ENCODE measurements around the gene VWA8.
A peak's percentile ranks its signal among the peaks of the same experiment; 100 is the strongest.

VWA8 gene

DNA sequence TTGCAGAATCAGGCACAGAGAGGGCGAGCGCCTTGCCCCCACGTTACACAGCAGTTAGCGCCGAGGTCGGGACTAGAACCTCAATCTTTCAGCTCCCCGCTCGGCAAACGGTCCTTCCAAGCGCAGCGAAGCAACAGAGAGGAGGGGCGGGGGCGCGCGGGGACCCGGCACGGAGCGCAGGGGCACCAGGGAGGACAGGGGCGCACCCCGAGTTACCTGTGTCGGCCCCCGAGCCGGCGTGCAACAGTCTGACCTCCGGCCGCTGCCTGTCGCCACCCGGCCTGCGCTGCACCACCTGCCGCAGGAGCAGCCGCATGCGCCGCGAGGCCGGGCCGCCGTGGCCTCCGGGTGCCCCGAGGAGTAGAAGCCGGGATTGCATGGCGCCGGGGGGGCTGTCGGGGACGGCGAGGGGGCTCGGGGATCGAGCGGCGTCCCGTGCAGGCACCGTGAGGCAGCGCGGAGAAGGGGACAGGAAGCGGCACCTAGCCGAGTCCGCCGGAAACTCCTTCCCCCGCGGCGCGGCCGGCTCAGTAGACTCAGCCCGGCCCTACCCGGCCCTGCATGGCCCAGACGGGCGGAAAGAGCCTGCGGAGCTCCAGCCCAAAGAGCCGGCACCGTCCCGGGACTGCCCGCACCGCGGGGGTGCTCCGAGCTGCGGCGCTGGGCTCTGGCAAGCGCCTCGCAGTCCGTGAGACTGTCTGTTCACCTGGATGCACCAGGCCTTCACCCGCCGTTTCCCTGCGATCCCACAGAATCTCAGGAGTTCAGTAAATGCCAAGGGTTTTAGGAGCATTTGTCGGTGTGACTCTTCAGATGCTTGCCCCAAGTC lies at the start of gene VWA8:
Gene VWA8 (minus strand): TSS at position 473 of the 829 bp plus-strand sequence. CDS start 94 bp downstream, at position 379.
- DNase-seq, result peak; percentile 31

DNA sequence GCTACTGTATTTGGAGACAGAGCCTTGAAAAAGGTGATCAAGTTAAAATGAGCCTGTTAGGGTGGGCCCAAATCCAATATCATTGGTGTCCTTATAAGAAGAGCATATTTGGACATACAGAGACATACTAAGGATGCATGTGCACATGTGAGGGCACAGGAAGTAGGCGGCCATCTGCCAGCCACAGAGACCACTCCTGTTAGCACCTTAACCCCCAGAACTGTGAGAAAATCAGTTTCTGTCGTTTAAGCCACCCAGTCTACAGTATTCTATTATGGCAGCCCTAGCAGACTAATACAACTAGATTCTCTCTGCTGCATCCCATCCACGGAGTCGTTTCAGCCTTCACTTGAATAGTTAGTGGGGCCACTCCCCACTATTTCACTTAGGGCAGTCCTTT lies 48.1 kb upstream of the VWA8 start:
- DNase-seq, result no peak

DNA sequence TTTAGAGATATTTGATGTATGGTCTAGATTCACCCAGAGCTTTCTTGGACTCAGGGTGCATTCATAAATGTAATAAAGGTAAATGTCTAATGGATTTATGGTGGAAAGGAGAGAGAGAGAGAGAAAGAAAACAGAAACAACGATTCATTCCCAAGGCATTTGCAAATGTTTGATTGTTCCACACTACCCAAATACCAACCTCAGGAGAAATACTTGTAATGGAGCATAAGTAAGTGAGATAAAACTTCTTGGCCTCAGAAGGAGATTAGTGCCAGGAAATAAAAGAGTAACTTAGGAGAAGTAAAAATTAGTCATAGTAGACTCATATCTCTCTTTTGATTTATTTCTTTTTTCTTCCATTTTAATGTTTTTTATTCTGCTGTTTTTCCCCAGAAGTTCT lies 46.9 kb upstream of the VWA8 start:
- DNase-seq, result no peak

DNA sequence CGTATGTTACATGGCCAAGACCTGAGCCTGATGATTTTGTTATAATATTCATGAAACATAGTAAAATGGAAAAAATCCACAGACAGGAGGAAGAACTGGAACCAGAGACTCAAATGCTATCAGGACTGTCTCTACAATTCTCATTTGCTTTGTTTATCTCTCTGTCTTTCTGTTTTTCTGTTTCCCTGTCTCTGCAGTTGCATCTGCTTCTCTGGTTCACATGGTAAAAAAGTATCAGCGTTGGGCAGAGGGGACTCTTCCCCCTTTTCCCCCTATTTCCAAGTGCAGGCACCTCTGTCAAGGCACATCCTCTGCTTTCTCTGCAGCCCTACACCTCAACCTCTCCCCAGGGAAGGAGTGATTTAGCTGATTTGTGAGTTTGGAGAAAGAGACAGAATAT lies 41.2 kb upstream of the VWA8 start:
- DNase-seq, result no peak

DNA sequence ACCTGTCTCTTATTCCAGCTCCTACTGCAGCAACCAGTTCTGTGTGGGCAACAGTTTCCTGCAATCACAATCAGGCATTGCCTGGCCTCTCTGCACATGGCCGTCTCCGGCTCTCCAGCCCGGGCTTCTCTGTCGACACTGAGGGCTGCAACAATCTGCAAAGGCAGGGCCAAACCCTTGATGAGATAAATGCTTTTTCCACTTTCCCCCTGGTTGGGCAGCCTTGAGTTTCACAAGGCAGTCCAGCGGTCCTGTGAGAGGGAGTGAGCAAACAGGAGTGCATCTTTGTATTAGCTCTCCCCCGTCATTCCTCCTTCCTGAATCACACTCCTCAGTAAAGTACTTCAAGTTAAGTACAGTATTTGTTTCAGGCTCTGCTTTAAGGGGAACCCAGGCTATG lies 40.7 kb upstream of the VWA8 start:
- no peak for DNase-seq

DNA sequence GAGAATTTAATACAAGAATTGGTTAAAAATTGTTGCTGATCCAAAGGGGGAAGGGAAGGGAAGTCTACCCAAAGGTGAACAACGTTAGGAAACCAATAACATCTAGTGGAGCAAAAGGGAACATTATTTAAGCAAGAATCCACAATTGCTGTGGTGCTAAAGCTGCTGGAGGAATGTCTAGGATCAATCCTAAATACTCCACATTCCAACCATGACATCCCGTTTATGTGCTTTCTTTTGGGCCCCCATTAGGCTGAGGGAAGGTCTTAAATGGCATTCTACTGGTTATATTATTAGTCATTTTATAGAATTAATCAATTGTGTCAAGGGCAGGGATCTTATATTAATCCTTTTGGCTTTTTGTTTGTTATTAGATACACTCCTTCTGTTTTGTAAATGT lies 39.9 kb upstream of the VWA8 start:
- no peak for DNase-seq

DNA sequence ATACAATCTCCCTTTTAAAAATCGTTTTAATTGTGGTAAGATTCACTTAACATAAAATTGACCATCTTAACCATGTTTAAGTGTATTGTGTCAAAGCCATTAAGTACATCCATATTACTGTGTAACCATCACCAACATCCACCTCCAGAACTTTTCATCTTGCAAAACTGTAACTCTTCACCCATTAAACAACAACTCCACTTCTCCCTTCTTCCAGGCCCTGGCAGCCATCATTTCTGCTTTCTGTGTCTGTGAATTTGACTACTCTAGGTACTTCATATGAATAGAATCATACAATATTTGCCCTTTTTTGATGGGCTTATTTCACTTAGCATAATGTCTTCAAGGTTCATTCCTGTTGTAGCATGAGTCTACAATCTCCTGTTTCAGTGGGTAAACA lies 36.5 kb upstream of the VWA8 start:
- DNase-seq, result no peak

DNA sequence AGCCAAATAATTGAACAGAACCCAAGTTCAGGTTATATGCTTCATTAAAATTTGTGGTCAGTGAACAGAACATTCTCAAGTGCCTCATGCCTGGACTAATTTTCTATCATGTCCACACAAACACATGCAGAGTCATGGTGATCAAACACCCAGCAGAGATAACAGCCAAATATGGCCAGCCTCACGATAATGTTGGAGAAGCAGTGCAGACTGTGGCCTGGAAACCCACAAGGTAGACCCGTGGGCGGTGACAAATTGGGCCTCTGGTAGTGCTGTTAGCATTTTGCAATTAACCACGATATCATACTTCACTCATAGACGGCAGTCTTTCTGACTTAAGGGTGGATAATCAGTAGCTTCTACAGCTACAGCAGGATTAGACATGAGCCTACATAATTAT lies 35.0 kb upstream of the VWA8 start:
- no peak for DNase-seq

DNA sequence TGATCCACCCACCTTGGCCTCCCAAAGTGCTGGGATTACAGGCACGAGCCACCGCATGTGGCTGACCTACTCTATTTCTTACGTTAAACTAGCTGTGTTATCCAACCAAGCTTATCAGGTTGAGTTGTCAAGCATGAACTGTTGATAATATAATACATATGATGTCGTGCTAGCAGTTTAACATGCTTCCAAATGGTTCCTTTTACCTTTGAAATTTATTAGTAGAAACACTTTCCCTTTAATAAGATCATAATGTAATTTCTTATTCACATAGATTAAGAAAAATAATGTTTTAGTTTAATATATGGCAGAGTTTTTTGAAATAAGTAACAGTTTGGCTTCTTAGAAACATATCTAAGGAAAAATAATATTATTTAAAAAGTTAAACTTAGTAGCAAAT lies 34.4 kb upstream of the VWA8 start:
- DNase-seq, result no peak

DNA sequence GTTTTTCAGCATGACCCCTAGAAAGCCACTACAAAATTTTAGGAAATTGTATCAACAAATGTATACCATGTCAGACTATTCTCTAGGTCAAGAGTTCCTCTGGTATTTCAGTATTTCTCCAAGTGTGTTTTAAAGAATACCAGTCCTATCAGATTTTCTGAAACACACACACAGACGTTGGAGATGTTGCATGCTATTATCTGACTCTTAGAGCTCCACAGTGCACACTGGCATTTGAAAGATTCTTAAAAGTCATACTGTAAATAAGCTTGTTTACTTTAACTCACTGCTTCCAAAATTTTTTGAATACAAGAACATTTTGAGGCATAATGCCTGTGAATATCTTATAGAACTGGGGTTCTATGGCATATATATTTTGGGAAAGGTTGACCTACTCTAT lies 33.8 kb upstream of the VWA8 start:
- DNase-seq, result no peak

DNA sequence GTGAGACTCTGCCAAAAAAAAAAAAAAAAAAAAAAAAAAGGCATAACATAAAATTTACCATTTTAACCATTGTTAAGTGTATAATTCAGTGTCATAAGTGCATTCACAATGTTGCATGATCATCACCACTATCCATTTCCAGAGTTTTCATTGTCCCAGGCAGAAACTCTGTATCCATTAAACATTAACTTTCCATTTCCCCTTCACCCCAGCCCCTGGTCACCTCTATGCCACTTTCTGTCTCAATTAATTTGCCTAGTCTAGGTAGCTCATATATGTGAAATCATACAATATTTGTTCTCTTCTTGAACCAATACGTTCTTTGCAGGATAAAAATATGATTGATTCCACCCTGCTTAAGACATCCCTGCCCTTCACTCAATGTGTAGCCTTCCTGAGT lies 31.0 kb upstream of the VWA8 start:
- no peak for DNase-seq

DNA sequence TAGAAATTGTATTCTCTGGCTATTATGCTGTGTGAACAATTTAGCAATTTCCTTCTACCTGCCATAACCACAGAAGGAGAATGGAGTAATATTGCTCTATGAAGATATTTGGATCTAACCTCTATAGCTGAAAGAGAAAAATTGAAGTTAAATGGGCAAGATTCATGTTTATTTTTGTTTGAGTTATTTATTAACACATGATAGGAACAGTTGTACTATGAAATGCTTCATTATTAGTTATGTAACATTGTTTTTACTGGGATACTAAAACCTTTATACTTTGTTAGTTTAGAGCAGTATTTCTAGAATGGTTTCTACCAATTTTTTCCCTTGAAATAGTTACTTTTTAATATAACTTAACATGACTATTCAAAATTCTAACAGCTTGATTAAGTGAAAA lies 27.3 kb upstream of the VWA8 start:
- no peak for DNase-seq

DNA sequence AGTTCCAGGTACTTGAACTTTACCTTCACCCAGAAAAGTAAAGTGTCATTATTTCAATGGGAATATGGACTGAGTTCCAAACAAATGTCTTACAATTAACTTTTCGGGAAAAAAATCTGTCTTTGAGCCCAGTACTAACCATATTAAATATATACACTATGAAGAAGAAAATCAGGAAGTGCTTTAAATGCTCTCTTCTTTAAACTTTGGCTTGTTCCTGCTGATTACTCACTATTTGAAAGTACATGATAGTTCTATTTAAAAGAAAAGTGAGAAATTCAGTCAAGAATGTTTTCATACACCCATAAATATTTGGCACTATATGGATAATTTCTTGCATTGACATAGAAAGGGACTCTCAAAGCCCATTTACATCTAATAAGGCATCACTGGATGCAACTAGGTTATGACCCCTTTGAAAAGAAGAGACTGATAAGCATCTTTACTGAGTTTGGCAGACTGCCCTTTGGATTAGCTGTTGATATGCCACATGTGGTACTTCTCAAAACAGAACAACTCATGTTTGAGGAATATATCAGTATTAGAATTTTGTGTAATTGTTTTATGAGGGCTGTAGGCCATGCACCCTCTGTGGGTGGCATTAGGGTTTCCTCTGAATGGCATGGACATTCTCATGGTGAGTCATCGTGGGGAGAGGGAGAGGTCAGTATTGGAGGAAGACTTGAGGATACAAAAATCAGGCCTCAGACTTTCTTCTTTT lies 25.0 kb upstream of the VWA8 start:
- DNase-seq, result no peak

DNA sequence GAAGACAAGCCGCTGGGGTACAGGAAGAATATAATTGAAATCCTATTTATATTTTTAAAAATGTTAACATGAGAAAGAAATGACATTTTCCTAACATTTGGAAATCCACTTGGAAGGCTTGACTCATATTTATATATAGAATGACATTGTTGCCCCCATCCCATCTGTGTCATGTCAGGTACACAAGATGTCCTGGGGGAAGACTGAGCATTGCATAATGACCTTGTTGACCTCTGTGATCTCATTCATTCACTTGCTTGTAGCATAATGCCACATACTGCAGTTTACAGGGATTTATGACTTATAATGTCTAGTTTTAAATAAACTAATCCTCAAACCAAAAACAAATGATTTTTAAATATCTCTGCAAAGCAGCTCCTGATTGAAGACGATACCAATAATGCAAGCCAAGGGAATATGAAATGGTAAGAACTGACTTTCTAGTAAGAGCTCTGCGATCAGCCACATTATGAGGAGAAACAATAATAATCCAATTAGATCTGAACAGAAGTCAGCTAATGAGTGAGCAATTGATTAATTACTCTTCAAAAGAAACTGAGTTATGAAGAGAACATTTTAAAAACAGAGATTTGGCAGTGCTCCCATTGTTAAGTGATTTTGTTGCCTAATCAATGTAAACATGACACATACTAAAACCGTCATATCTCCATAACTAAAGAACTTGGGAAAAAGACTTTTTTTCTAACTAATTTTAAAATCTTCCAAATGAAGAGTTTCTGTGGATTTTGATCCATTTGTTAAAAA lies 21.2 kb upstream of the VWA8 start:
- DNase-seq, result no peak

DNA sequence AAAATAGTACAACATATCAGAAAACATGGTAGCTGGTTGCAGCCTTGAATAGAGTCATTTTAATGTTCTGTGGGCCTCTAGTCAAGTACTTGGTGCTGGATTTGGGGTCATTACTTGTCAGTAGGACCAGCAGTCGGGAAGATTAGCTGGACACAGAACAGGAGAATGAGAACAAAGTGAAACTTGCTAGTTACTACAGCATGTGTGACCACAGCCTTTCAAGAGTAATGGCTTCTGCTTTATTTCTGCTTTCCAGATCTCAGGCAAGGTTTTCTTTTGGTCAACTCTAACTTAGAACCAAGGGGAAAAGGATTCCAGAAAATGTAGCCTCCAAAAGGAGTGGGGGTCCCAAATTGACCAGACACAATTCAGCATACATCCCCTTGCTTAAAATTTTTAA lies 17.1 kb upstream of the VWA8 start:
- no peak for DNase-seq

DNA sequence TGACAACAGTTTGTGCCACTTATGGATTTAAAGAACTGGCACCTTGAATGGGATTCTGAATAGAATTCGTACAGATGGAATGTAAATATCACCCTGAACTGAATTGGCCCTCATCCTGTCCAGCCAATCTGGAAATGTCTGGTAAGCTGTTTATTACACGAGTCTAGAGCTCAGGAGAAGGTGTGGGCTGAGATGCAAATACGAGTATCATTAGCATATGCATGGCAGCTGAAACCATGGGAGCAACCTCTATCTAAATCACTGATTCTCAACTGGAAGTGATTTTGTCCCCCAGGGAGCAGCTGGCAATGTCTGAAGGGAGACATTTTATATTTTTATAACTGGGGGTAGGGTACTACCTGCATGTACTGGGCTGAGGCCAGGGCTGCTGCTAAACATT lies 15.6 kb upstream of the VWA8 start:
- no peak for DNase-seq

DNA sequence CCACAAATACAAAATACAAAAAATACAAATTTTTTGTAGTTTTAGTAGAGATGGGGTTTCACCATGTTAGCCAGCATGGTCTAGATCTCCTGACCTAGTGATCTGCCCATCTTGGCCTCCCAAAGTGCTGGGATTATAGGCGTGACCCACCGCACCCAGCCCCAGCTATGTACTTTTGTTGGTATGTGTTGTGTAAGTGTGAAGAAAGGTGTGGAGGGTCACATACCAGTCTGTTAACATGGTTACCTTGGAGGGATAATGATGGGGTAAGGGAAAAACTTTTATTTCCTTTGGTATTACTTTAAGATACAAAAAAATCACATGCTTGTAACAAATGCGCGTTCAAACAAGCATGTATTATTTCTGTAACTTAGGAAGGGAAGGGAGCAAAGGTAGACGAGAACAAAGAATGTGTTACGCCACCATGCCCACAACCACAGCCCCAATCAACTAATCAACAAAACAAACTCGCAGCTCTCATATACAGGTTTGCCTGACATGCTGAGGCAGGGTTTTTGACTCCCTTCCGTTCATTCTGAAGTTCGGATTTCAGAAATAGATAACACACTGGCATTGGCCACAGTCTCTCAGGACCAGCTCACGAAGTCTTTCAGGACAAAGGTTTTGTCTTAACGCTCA lies 13.5 kb upstream of the VWA8 start:
- DNase-seq, result no peak

DNA sequence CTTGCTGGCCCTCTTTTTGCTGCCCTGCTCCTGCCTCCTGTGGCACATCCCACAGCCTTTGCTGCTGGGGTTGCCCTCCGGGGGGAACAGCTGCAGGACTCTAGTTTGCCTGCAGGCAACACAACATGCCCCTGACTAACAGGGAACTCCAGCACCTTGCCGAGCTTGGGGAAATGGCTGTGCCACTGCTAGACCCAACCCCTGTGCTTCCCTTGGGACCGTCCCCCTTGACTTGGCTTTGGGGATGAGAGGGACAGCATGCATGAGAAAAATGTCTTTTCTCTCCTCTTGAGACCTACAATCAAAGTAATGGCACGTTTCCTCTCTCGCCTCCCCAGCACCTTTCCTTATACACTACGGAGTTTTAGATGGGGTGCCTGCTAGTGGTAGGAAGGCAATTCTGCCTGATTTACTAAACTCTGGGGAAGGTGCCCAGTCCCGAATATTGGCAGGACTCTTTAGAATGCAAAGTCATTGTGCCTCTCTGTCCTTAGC lies 12.4 kb upstream of the VWA8 start:
- DNase-seq, result no peak

DNA sequence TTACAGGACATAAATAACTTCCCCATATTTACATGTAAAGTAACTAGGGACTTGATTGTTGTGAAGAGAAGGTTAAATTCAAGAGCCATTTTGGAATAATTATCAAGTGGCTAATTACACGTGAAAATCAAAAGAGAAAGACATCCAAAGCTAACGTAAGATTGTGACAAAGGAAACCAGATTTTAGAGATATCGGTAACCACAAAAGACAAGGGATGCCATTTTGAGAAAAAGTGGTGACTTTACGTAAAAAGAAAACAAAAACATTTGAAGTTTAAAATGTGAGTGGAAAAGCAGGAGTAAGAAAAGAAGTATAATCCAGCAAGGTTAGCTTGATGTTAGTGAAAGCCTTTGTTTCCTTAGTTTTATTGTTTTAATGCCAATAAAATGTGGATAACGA lies 10.9 kb upstream of the VWA8 start:
- no peak for DNase-seq

DNA sequence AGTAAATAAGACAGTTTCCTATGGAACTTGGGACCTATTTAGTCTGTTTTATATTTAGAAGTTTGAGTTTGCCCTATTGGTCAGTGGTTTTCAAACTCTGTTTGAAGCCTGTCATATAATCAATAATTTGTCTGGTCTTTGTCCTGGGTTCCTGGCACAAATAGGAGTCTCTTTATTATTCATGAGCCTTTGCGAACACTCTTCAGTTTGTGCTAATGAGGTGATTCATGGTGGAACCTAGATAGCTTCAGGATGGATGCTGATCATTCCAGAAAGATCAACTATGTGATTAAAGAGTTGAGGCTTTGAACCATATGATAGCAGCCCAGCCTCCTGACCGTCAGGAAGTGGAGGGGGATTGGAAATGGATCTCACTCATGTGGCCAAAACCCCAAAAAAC lies 10.0 kb upstream of the VWA8 start:
- no peak for DNase-seq

DNA sequence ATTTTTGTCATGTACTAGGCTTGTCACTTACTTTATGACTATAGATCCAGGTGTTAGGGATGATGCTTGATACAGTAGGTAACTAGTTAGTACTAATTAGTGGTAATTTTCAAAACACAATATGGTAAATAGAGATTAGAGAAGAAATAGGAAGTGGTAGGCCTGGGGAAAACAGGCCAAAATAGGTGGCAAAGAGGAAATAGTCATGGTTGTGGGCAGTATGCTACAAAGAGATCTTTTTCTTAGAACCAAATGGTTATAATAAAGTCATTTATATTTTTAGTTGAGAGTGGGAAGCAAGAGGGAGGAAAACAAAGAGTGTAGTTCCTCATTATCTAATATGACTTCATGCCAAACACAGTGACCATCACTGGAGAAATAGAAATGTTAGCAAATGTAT lies 9.1 kb upstream of the VWA8 start:
- DNase-seq, result no peak

DNA sequence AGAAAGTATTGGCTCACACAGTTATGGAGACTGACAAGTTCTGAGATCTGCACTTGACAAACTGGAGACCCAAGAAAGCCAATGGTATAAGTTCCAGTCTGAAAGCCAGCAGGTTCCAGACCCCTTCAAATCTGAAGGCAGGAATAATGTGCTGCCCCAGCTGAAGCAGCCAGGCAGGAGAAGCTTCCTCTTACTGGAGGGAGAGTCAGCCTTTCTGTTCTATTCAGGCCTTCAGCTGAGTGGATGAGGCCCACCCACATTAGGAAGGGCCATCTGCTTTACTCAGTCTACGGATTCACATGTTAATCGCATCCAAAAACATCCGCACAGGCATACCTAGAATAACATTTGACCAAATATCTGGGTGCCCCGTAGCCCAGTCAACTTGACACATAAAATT lies 8.2 kb upstream of the VWA8 start:
- DNase-seq, result no peak

DNA sequence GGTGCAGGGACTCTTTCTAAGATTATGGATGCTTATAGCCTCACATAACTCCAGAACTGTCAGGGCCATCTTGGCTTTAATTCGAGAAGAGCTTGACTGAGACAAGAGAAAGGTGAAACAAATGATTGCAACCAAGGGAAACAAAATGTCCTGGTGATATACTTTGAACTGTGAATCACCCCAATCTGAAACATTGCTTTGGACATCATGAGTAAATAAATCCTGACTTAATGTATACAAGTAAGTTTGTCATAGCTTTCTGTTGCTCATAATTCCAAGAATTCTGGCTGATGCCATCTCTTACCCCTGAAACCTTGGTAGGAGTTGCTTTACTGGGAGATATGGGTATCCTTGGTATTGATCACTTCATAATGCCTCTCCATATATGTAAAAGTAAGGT lies 5.8 kb upstream of the VWA8 start:
- DNase-seq, result no peak

Data from DMS 273 treated with DMSO at 0.1 percent for 48 hours (cell line).